ENCODE data around the gene KIDINS220.

KIDINS220 gene

GRCh38 chr2:8803658-8804379 lies 33.6 kb downstream of the KIDINS220 start:
- DNase-seq = peak; percentile 67

- no peak for DNase-seq
Observed at GRCh38 chr2:8802741-8803140, 34.7 kb downstream of the KIDINS220 start.

- no peak for DNase-seq
Observed at GRCh38 chr2:8800821-8801220, 36.6 kb downstream of the KIDINS220 start.

- no peak for DNase-seq
Observed at GRCh38 chr2:8800218-8800617, 37.2 kb downstream of the KIDINS220 start.

GRCh38 chr2:8799004-8799403 lies 38.4 kb downstream of the KIDINS220 start:
- no peak for DNase-seq

GRCh38 chr2:8798393-8798792 lies 39.0 kb downstream of the KIDINS220 start:
- no peak for DNase-seq

- DNase-seq = no peak
Observed at GRCh38 chr2:8797682-8798081, 39.7 kb downstream of the KIDINS220 start.

- no peak for DNase-seq
Observed at GRCh38 chr2:8796878-8797550, 40.4 kb downstream of the KIDINS220 start.

GRCh38 chr2:8796315-8796848 lies 41.0 kb downstream of the KIDINS220 start:
- DNase-seq = no peak

- no peak for DNase-seq
Observed at GRCh38 chr2:8794923-8795825, 42.2 kb downstream of the KIDINS220 start.

- DNase-seq = no peak
Observed at GRCh38 chr2:8790739-8791162, 46.7 kb downstream of the KIDINS220 start.

GRCh38 chr2:8786463-8786862 lies 51.0 kb downstream of the KIDINS220 start:
- DNase-seq = no peak

GRCh38 chr2:8779795-8780671 lies 57.4 kb downstream of the KIDINS220 start:
- DNase-seq = no peak

- DNase-seq = no peak
Observed at GRCh38 chr2:8774371-8774770, 63.0 kb downstream of the KIDINS220 start.

GRCh38 chr2:8767324-8767723 lies 70.1 kb downstream of the KIDINS220 start:
- DNase-seq = no peak

GRCh38 chr2:8761529-8762164 lies 75.8 kb downstream of the KIDINS220 start:
- DNase-seq = no peak

GRCh38 chr2:8756716-8757115 lies 80.7 kb downstream of the KIDINS220 start:
- DNase-seq = no peak

GRCh38 chr2:8756230-8756629 lies 81.2 kb downstream of the KIDINS220 start:
- DNase-seq = no peak

GRCh38 chr2:8754106-8754776 lies 83.2 kb downstream of the KIDINS220 start:
- DNase-seq = no peak

- no peak for DNase-seq
Observed at GRCh38 chr2:8753609-8754008, 83.8 kb downstream of the KIDINS220 start.

GRCh38 chr2:8752385-8752784 lies 85.0 kb downstream of the KIDINS220 start:
- no peak for DNase-seq

Data from stimulated activated CD4-positive, alpha-beta T cell treated with anti-CD3 and anti-CD28 coated beads, Interleukin-15, amount 100 ng/mL, for 24 hours (primary cell).